NCI-H526 (cell line): Measurements from ENCODE around the gene IL4I1.

Experiments
- DNase-seq, 2 experiments: peaks; one replicate each; lab custom pipeline; 2025; lab: John Stamatoyannopoulos, UW

The IL4I1 gene

GRCh38 chr19:49879243-49879963 lies 17.3 kb downstream of the IL4I1 start:
- DNase-seq = no peak

GRCh38 chr19:49878744-49879070 lies 18.0 kb downstream of the IL4I1 start:
- no peak for DNase-seq

GRCh38 chr19:49877879-49878743 lies 18.6 kb downstream of the IL4I1 start:
- peak; percentile 96 to 98 for DNase-seq

DNA sequence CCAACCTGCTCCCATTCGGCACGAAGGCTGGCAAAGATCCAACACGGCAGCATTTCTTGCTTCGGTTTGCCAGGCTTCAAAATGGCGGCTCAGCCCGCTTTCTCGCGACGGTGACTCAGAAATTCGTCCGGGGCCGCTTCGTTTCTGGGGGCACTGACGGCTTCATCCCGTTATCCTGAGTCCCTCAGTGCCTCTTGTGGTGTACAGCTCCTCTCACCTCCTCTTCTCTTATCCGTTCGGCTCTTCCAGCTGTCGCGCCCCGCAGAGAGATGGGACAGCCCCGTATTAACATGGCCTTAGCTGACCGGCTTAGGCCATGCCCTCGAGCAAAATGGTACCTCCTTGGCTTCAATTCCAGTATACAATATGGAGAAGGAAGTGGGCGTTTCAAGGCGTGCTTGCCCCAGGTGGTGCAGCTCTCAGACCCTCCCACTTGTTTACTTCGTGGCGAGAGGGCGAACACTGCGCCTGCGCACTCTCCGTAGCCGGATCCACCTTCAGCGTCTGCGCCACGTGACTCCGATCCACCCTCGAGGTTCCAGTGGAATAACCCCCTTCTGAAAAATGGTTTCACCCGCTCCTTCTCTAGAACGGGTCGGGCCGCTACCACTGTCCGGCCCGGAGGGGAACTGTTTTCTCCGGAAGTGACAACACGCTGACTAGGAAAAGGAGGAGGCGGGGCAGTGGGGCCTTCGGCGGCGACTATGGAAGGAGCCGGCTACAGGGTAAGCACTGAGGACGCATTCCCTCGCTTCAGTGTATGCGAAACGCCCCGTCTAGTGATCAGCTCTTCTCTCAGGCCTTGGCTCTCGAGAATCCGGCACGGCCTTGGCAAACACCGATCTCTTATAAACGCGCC lies 19.4 kb downstream of the IL4I1 start, which contains the start of the genes AKT1S1 and TBC1D17:
Gene AKT1S1, minus strand, starts transcription at position 336 of the 859 bp plus-strand sequence. CDS start 4,060 bp downstream, outside the sequence.
Gene TBC1D17, plus strand, starts transcription at position 683 of the 859 bp plus-strand sequence. Its CDS starts 22 bp downstream, at position 705.
- DNase-seq = peak; percentile 99 to 100

GRCh38 chr19:49876422-49877019 lies 20.2 kb downstream of the IL4I1 start:
- DNase-seq = peak; percentile 96 to 99

DNA sequence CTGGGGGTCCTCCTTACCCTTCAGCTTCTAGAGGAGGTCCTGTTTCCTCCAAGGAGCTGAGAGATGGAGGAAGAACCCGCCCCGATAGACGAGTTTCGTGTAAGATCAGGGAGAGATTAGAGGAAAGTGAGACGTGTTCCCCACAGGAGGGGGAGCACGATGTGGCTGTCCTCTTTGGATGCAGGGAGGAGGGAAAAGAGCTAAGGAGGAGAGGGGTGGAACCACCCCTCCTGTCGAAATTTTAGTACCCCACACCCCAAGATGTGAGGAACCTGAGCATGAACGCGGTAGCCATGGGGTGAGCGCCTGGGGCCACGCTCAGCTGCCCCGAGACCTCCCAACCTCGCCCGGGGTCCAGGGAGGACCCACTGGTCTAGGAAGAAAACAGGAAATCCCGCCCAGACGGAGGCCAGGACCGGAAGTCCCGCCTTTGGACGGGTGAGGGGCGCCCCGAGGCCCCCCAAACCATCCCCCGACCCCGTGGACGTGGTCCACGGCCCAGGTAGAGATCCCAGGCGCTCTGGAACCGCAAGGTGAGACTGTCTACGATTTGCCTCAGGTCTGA lies 20.7 kb downstream of the IL4I1 start:
- DNase-seq = peak in 1 of 2 experiments; percentile 58

- no peak for DNase-seq
Measured at GRCh38 chr19:49875177-49875576, 21.5 kb downstream of the IL4I1 start.

DNA sequence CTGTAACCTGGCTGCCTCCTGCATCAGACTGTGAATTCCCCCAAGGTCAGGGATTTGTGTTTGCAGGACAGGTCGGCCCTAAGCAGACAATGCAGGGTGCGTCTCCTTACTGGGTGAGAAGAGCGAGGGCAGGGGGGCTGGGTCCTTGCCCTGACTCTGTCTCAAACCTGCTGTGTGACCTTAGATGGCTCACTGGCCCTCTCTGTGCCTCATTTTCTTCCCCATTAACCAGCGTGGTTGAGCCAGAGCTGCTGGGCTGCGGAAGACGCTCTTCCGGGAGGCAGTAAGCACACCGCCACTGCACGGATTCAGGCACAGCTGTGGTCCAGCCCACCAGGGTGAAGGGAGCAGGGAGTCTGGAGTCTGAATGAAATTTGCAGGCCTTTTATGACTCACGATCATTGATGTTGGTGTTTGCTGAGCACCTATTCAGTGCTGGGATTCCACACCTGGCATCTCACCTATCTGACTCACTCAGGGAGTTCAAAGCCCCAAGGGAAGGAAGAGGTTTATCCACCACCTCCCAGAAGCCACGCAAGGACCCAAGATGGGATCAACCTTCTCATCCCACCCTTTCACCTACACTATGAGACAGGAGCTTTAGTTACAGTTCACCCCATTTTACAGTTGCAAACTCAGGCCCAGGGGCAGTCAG lies 22.1 kb downstream of the IL4I1 start:
- no peak for DNase-seq

DNA sequence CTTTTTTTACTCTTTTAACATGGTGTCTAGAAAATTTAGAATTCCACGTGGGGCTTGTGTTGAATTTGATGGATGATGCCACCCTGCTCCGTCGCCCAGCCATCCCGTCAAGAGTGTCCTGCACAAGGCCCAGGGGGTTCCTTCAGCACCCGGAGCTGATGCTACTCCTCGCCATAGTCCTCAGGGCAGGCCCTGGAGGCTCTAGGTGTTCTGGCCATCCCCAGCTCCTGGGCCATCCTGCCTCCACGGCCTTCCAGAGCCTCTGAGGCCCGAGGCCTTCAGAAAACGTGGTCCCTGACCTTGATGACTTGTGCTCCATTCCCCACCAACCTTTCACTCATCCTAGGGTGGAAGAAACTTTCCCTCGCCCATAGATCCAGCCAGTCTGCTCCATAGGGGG lies 22.9 kb downstream of the IL4I1 start:
- DNase-seq = no peak

- DNase-seq = no peak
Measured at GRCh38 chr19:49873129-49873521, 23.6 kb downstream of the IL4I1 start.

- no peak for DNase-seq
Measured at GRCh38 chr19:49872245-49873128, 24.2 kb downstream of the IL4I1 start.

GRCh38 chr19:49871349-49871985 lies 25.2 kb downstream of the IL4I1 start:
- DNase-seq = no peak

DNA sequence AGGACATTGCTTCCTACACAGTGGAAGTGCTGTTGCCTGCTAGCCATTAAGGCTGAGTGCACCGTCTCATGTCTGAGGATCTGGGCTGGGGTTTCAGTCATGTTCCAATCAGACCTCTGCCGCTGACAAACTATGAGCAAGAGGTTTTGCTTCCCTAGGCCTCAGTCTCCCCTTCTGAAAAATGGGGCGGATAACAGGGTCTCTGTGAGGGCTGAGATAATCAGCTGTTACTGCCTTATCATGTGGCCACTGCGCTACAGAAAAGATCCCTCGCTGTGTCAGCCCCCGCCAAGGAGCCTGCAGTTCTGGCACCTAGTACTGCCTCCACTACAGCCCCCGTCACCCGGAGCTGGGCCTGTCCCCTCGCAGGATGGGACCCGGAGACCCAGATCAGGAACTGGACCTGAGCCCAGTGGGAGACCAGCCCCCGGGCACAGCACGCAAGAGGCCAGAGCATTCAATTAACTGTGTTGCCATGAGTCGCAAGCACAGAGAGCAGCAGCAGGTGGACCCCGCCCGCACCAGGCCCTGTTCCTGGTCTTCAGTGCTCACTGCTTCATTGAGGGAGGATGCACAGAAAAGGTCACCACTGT lies 26.3 kb downstream of the IL4I1 start:
- DNase-seq = no peak

- DNase-seq = peak; percentile 99 to 100
Measured at GRCh38 chr19:49869484-49870308, 27.0 kb downstream of the IL4I1 start.

GRCh38 chr19:49869009-49869483 lies 27.6 kb downstream of the IL4I1 start:
- peak in 1 of 2 experiments; percentile 91 for DNase-seq

DNA sequence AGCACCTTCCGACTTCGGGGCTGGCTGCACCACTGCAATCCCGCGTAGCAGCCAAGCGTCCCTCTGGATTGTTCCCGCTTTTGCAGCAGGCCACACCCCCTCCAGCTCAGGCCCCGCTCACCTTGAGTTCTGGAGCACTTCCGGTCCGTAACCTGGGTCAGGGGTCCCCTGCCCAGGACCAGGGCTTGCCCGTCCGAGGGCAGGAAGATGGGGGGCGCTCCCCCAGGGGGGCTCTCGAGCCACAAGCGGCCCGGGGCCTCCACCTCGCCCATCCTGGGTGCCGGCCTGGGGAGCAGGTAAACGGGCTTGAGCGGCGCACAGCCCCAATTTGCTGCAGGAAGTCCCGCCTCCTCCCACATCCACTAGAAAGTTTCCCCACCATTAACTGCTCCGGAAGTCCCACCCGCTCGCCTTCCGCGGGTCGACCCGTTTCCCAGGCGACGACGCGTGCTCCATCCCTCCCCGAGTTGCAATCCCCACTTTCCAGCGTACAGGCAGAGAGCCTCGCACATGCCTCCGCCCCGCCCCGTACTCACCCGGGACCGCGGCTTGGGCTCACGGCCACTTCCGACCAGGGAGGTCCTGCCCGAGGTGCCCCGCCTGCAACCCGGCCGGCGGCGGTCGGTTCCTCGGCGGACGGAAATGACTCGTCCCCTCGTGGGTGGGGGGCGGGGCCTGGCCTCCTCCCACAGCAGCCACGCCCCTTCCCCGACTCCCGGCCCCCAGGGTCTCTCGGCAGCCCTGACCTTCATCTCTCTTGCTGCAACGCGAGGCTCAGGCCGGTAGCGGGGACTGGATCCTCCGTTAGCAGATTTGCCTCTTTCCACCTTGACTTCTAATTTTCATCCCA lies 29.5 kb downstream of the IL4I1 start, which contains the start of gene PNKP:
Gene PNKP, minus strand, starts transcription at position 644 of the 850 bp plus-strand sequence. Its CDS starts 372 bp downstream, at position 272.
- peak; percentile 90 to 97 for DNase-seq

- no peak for DNase-seq
Measured at GRCh38 chr19:49864890-49865289, 31.8 kb downstream of the IL4I1 start.
